ENCODE measurements around the gene TRNT1.

GRCh38 chr3:3084890-3085289, 41.9 kb upstream of the TRNT1 start:
- TF ChIP-seq CTCF (IDR thresholded peaks at IDR 0.05; ENCODE audit: low read depth, low read length, poor library complexity, severe bottlenecking) (no peak), EZH2phosphoT487 (IDR thresholded peaks at IDR 0.05; ENCODE audit: borderline replicate concordance, low read length) (no peak)
